H7 (cell line): ENCODE data around the gene ARHGAP23. TPM values are rescaled to one million over a fixed set of nuclear protein-coding genes. Genes with fewer than 3 reads are reported as not detected.
A peak's percentile ranks its signal among the peaks of the same experiment; 100 is the strongest.
"Not testable (repeated sequence)": the region's sequence is repeated elsewhere in the genome, so short reads cannot be mapped to it uniquely, and the experiment has no call there.

Source experiments
- DNase-seq: peaks from one replicate; pipeline ENCODE4 v3.0.0; 2012
- H3K27me3 ChIP-seq: 2 replicates; pipeline ENCODE4 v1.6.0; 2011; ENCODE audit warnings: mild to moderate bottlenecking, low read length; ENCODE audit not compliant: control insufficient read depth, insufficient read depth
- H3K36me3 ChIP-seq: replicated peaks from 2 replicates; pipeline ENCODE4 v1.5.1; 2011; ENCODE audit warnings: low read length; ENCODE audit not compliant: control insufficient read depth, insufficient read depth
- H3K4me3 ChIP-seq: 2 replicates; pipeline ENCODE4 v1.5.1; 2011; ENCODE audit warnings: low read depth, mild to moderate bottlenecking, control low read depth, low read length, moderate library complexity; ENCODE audit not compliant: insufficient read depth
- total RNA-seq: library from RNA; depleted of rRNA; stranded (reverse); fragments of >200 nt; shearing (Covaris generic); gene quantifications from 2 replicates; pipeline ENCODE4 v1.2.3, GENCODE V29; 2014

ARHGAP23 gene
- total RNA-seq, 1 experiment from 2014 or later, result 15.4 TPM

GRCh38 chr17:38429476-38430100 is 1.3 kb downstream of the ARHGAP23 start:
- Histone ChIP-seq H3K36me3 (no peaks in the 10 kb centered on the region), H3K4me3 (peak overlapping the region; percentile 77), H3K27me3 (no peaks in the 10 kb centered on the region; the same call in 1 of the 2 replicates)
- DNase-seq, result no peak

- Histone ChIP-seq H3K36me3 (no peaks in the 10 kb centered on the region), H3K27me3 (no peaks in the 10 kb centered on the region; the same call in 1 of the 2 replicates), H3K4me3 (no peak overlapping the region)
- DNase-seq, result no peak
These were observed 2.1 kb downstream of the ARHGAP23 start for GRCh38 chr17:38430316-38430715.

- Histone ChIP-seq H3K27me3 (no peaks in the 10 kb centered on the region; the same call in 1 of the 2 replicates), H3K4me3 (no peak overlapping the region), H3K36me3 (no peaks in the 10 kb centered on the region)
- DNase-seq, result no peak
These were observed 2.6 kb downstream of the ARHGAP23 start for GRCh38 chr17:38430822-38431221.

- Histone ChIP-seq H3K27me3 (no peaks in the 10 kb centered on the region; the same call in 1 of the 2 replicates), H3K36me3 (no peaks in the 10 kb centered on the region), H3K4me3 (no peak overlapping the region)
- DNase-seq, result no peak
These were observed 3.3 kb downstream of the ARHGAP23 start for GRCh38 chr17:38431346-38432145.

- Histone ChIP-seq H3K36me3 (no peaks in the 10 kb centered on the region), H3K4me3 (no peak overlapping the region), H3K27me3 (no peaks in the 10 kb centered on the region)
- DNase-seq, result peak; percentile 61
These were observed 6.0 kb downstream of the ARHGAP23 start for GRCh38 chr17:38434178-38434665.

- peak; percentile 67 for DNase-seq
- no peak overlapping the region for H3K4me3 ChIP-seq
- no peaks in the 10 kb centered on the region for H3K36me3 ChIP-seq
- no peaks in the 10 kb centered on the region for H3K27me3 ChIP-seq
These were observed 7.5 kb downstream of the ARHGAP23 start for GRCh38 chr17:38435795-38436194.

- Histone ChIP-seq H3K36me3 (no peaks in the 10 kb centered on the region), H3K27me3 (no peaks in the 10 kb centered on the region)
- no peak for DNase-seq
These were observed 8.1 kb downstream of the ARHGAP23 start for GRCh38 chr17:38436386-38436785.

GRCh38 chr17:38437313-38437712 is 9.0 kb downstream of the ARHGAP23 start:
- not testable (repeated sequence) for DNase-seq, H3K36me3 ChIP-seq, H3K27me3 ChIP-seq, H3K4me3 ChIP-seq

More at GRCh38 chr17:38436386-38436785, 8.1 kb downstream of the ARHGAP23 start:
- no peak overlapping the region for H3K4me3 ChIP-seq

- no peaks in the 10 kb centered on the region for H3K36me3 ChIP-seq
- H3K27me3 ChIP-seq, result no peaks in the 10 kb centered on the region
- H3K4me3 ChIP-seq, result no peak overlapping the region
- DNase-seq, result no peak
These were observed 11.2 kb downstream of the ARHGAP23 start for GRCh38 chr17:38439436-38439835.

GRCh38 chr17:38440614-38441397 is 12.5 kb downstream of the ARHGAP23 start:
- Histone ChIP-seq H3K4me3 (no peak overlapping the region), H3K36me3 (no peaks in the 10 kb centered on the region), H3K27me3 (no peaks in the 10 kb centered on the region)
- peak; percentile 97 for DNase-seq

- DNase-seq, result peak; percentile 56
- Histone ChIP-seq H3K27me3 (no peaks in the 10 kb centered on the region), H3K36me3 (no peaks in the 10 kb centered on the region), H3K4me3 (no peak overlapping the region)
These were observed 13.3 kb downstream of the ARHGAP23 start for GRCh38 chr17:38441429-38442061.

- Histone ChIP-seq H3K27me3 (no peaks in the 10 kb centered on the region), H3K36me3 (no peaks in the 10 kb centered on the region), H3K4me3 (no peak overlapping the region)
- DNase-seq, result no peak
These were observed 14.3 kb downstream of the ARHGAP23 start for GRCh38 chr17:38442548-38442947.

GRCh38 chr17:38443356-38444031 is 15.2 kb downstream of the ARHGAP23 start:
- DNase-seq, result peak; percentile 55
- H3K36me3 ChIP-seq, result no peaks in the 10 kb centered on the region
- H3K4me3 ChIP-seq, result no peak overlapping the region
- no peaks in the 10 kb centered on the region for H3K27me3 ChIP-seq

- Histone ChIP-seq H3K27me3 (no peaks in the 10 kb centered on the region), H3K36me3 (no peaks in the 10 kb centered on the region), H3K4me3 (no peak overlapping the region)
- DNase-seq, result peak; percentile 92
These were observed 15.9 kb downstream of the ARHGAP23 start for GRCh38 chr17:38444151-38444550.
